Measurements from ENCODE around the gene SRSF11.

Gene SRSF11

DNA sequence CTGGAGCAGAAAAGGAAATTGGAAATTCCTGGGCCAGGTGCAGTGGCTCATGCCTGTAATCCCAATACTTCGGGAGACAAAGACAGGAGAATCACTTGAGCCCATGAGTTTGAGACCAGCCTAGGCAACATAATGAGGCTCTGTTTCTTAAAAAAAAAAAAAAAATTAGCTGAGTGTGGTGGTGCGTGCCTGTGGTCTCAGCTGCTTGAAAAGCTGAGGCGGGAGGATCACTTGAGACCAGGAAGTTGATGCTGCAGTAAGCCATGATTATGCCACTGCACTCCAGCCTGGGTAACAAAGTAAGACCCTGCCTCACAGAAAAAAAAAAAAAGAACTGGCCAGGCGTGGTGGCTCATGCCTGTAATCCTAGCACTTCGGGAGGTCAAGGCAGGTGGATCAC lies 56.7 kb downstream of the SRSF11 start:
- DNase-seq (ENCODE audit: low spot score) = no peak
- TF ChIP-seq, protein P1, sequence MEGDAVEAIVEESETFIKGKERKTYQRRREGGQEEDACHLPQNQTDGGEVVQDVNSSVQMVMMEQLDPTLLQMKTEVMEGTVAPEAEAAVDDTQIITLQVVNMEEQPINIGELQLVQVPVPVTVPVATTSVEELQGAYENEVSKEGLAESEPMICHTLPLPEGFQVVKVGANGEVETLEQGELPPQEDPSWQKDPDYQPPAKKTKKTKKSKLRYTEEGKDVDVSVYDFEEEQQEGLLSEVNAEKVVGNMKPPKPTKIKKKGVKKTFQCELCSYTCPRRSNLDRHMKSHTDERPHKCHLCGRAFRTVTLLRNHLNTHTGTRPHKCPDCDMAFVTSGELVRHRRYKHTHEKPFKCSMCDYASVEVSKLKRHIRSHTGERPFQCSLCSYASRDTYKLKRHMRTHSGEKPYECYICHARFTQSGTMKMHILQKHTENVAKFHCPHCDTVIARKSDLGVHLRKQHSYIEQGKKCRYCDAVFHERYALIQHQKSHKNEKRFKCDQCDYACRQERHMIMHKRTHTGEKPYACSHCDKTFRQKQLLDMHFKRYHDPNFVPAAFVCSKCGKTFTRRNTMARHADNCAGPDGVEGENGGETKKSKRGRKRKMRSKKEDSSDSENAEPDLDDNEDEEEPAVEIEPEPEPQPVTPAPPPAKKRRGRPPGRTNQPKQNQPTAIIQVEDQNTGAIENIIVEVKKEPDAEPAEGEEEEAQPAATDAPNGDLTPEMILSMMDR (IDR thresholded peaks at IDR 0.05) = no peak
- Histone ChIP-seq H3K4me3 (no peak overlapping the region), H3K27ac (no peak overlapping the region)

DNA sequence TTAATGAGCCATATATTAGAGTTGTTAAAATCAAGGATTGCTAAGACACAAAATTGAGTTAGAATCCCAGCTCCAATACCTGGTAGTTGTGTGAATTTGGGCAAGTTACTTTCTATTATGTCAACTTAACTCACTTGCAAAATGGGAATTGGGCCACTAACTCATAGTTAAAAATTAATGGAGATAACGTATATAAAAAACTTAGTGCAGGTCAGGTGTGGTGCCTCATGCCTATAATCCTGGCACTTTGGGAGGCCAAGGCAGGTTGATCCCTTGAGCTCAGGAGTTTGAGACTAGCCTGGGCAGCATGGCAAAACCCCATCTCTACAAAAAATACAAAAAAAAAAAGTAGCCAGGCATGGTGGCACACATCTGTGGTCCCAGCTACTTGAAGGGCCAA lies 57.5 kb downstream of the SRSF11 start:
- H3K27ac ChIP-seq = no peak overlapping the region
- TF ChIP-seq, protein P1 (IDR thresholded peaks at IDR 0.05) = no peak
- DNase-seq (ENCODE audit: low spot score) = no peak
- H3K4me3 ChIP-seq = no peak overlapping the region

DNA sequence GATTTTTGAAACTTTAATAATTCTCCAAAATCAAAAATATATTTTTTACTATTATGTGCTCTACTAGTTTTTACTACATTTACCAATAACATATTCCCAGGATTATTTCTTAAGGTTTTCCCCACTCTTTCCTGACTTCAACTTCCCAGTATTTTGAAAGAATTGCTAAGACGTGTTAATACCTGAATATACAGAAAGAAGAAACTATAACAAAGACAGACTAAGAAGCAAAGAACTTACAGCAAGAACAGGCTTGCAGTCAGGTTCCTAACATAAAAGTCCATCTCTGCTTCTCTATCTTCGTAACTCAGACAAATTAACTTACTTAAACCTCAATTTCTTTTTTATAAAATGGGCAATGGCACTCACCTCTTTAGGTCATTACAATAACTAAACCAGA lies 63.2 kb downstream of the SRSF11 start:
- DNase-seq (ENCODE audit: low spot score) = no peak
- TF ChIP-seq, protein P1 (IDR thresholded peaks at IDR 0.05) = no peak
- Histone ChIP-seq H3K4me3 (no peak overlapping the region), H3K27ac (no peak overlapping the region)

DNA sequence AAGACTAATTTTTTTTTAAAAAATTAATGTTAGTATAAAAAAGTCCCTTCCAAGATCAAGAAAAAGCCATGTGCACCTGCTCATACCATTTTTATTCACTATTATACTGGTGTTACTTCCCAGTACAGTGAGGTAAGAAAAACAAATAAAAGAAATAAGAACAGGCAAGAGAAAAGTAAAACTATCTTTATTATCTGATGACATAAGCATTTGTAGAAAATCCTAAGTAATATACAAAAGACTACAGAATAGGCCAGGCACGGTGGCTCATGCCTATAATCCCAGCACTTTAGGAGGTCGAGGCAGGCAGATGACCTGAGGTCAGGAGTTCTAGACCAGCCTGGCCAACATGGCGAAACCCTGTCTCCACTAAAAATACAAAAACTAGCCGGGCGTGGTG lies 65.3 kb downstream of the SRSF11 start:
- Histone ChIP-seq H3K27ac (no peak overlapping the region), H3K4me3 (no peak overlapping the region)
- TF ChIP-seq, protein P1 (IDR thresholded peaks at IDR 0.05) = no peak
- no peak for DNase-seq (ENCODE audit: low spot score)

DNA sequence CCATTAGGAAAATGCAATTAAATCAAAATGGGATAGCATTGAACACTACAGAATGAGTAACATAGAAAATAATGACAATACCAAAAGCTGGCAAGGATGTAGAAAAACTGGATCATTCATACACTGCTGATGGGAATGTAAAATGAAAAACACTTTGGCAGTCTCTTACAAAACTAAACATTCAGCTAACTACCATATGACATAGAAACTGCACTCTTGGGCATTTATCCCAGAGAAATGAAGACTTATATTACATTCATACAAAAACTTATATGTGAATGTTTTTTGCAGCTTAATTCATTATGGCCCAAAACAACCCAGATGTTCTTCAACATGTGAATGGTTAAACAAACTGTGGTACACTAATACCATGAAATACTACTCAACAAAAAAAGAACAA lies 67.0 kb downstream of the SRSF11 start:
- no peak overlapping the region for H3K4me3 ChIP-seq
- DNase-seq (ENCODE audit: low spot score) = no peak
- TF ChIP-seq, protein P1 (IDR thresholded peaks at IDR 0.05) = no peak
- no peak overlapping the region for H3K27ac ChIP-seq

DNA sequence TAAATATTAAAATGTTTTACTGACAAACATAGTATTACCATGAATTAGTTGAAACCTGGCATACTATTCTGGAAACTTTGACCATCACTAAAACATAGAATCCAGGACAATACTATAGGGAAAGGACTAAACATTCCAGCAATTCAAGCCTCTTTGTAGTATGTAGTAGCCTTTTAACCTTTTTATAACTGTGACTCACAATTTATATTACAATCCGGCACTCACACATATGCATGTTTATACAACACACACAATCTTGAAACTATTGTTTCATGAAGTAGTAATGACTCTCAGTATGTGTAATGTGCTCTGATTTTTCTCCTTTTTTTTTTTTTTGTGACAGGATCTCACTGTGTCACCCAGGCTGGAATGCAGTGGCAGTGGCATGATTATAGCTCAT lies 69.0 kb downstream of the SRSF11 start:
- H3K27ac ChIP-seq = no peak overlapping the region
- no peak for DNase-seq (ENCODE audit: low spot score)
- TF ChIP-seq, protein P1 (IDR thresholded peaks at IDR 0.05) = no peak
- no peak overlapping the region for H3K4me3 ChIP-seq

DNA sequence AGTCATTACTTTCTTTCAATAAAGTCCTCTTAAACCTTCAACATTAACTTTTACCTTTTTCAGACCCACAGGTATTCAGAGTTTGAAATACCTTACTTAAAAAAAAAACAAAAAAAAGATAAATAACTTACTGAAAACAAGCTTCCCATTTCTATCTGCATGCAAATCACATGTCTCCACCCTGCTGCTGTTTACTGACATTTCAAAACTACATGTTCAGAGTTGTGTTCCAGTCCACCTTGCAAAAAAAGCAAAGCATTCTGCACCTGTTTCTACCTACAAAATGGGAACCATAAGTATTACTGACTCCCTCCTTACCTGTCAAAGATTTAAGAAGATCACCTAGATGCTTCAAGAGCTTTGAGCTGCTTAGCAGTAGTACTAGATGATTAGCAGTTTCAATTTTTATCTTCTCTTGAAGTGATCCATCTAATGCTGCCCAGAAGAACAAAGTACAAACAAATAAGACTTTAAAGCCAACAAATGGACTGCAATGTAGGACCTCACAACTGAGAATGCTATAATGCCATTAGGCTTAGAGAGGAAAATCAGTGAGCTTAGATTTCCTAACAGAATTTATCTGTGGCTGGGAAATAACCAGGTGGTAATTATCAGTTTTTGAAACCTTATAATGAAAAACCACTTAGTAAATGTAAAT lies 72.1 kb downstream of the SRSF11 start:
- H3K4me3 ChIP-seq = no peak overlapping the region
- DNase-seq (ENCODE audit: low spot score) = no peak
- TF ChIP-seq, protein P1 (IDR thresholded peaks at IDR 0.05) = no peak
- no peak overlapping the region for H3K27ac ChIP-seq
